PC-3 (cell line): ENCODE data around the gene COL16A1.

Source experiments
- CTCF ChIP-seq: fragments of 300-600 bp; sonication (generic); conservative IDR thresholded peaks from 2 replicates; pipeline ENCODE4 v1.5.1; 2017; ENCODE audit warnings: antibody characterized with exemption, low read depth, mild to moderate bottlenecking, low read length
- EZH2phosphoT487 ChIP-seq: fragments of 300-600 bp; sonication (generic); IDR thresholded peaks from 2 replicates; pipeline ENCODE4 v1.6.1; 2018; ENCODE audit warnings: mild to moderate bottlenecking, antibody characterized with exemption, low read length, borderline replicate concordance

- no peak for TF ChIP-seq CTCF
- no peak for TF ChIP-seq EZH2phosphoT487
Observed at GRCh38 chr1:31653717-31654473, 49.9 kb downstream of the COL16A1 start.
